GM12892 (cell line): ENCODE results near the gene SNX24.

ENCODE experiments used
- POLR2A ChIP-seq: IDR thresholded peaks from 2 replicates; pipeline ENCODE4 v1.6.1; 2011; ENCODE audit warnings: low read depth, low read length, control low read depth
- POLR2AphosphoS5 ChIP-seq: IDR thresholded peaks from 2 replicates; pipeline ENCODE4 v1.6.1; 2011; ENCODE audit warnings: low read depth, low read length, control low read depth

- TF ChIP-seq POLR2AphosphoS5: no peak
- no peak for TF ChIP-seq POLR2A
Observed at GRCh38 chr5:123000731-123001130, 155.3 kb downstream of the SNX24 start.
